Osteoblast (primary cell): ENCODE measurements around the gene PITRM1. TPM values are rescaled to one million over a fixed set of nuclear protein-coding genes. Genes with fewer than 3 reads are reported as not detected.
"Not testable (repeated sequence)": the region's sequence is repeated elsewhere in the genome, so short reads cannot be mapped to it uniquely, and the experiment has no call there.

Source experiments
- DNase-seq: peaks from one replicate; pipeline ENCODE4 v3.0.0; 2011; ENCODE audit warnings: low spot score, mixed read lengths; ENCODE audit not compliant: insufficient read length; ENCODE audit errors: missing footprints
- H2AFZ ChIP-seq: 2 replicates; pipeline ENCODE4 v1.6.0; 2011; ENCODE audit warnings: mild to moderate bottlenecking, low read length
- H3K27ac ChIP-seq: 2 replicates; pipeline ENCODE4 v1.5.1; 2011; ENCODE audit warnings: mild to moderate bottlenecking, low read depth, low read length, moderate library complexity
- H3K27me3 ChIP-seq: 2 replicates; pipeline ENCODE4 v1.6.0; 2012; ENCODE audit warnings: mild to moderate bottlenecking, control low read depth, inconsistent platforms, low read length, moderate library complexity; ENCODE audit not compliant: insufficient read depth
- H3K36me3 ChIP-seq: 2 replicates; pipeline ENCODE4 v1.5.1; 2011; ENCODE audit warnings: mild to moderate bottlenecking, low read length, control low read depth, moderate library complexity; ENCODE audit not compliant: insufficient read depth
- H3K4me1 ChIP-seq: 2 replicates; pipeline ENCODE4 v1.5.1; 2011; ENCODE audit warnings: mild to moderate bottlenecking, low read length, control low read depth, moderate library complexity; ENCODE audit not compliant: insufficient read depth
- H3K4me2 ChIP-seq: 2 replicates; pipeline ENCODE4 v1.6.0; 2011; ENCODE audit warnings: mild to moderate bottlenecking, low read length; ENCODE audit not compliant: insufficient read depth
- H3K4me3 ChIP-seq: fragments of 200-600 bp; sonication (generic); 3 replicates; pipeline ENCODE4 v1.5.1; 2012; ENCODE audit warnings: mild to moderate bottlenecking, low read length, inconsistent platforms; ENCODE audit not compliant: insufficient read depth
- H3K79me2 ChIP-seq: 2 replicates; pipeline ENCODE4 v1.6.0; 2012; ENCODE audit warnings: mild to moderate bottlenecking, low read length, control low read depth, inconsistent platforms; ENCODE audit not compliant: insufficient read depth
- H3K9me3 ChIP-seq: 2 replicates; pipeline ENCODE4 v1.5.1; 2011; ENCODE audit warnings: low read depth, low read length, control low read depth
- H4K20me1 ChIP-seq: 2 replicates; pipeline ENCODE4 v1.6.0; 2012; ENCODE audit warnings: mild to moderate bottlenecking, low read length, control low read depth; ENCODE audit not compliant: insufficient read depth
- CTCF ChIP-seq: IDR thresholded peaks from 2 replicates; pipeline ENCODE4 v1.5.1; 2011; ENCODE audit warnings: mild to moderate bottlenecking, low read depth, low read length, moderate library complexity; ENCODE audit errors: extremely low read depth
- total RNA-seq: library from RNA; depleted of rRNA; stranded (reverse); fragments of >200 nt; gene quantifications from 2 replicates; pipeline ENCODE4 v1.2.3, GENCODE V29; 2012

Gene PITRM1
- total RNA-seq, 1 donor = 89.8 TPM

GRCh38 chr10:3178042-3178441, 5.5 kb upstream of the PITRM1 start:
- H3K4me3 ChIP-seq = no peak overlapping the region

GRCh38 chr10:3173171-3173878, 743 bp upstream of the PITRM1 start:
- TF ChIP-seq CTCF = no peak
- Histone ChIP-seq H3K4me2 (peak overlapping the region; percentile 75), H3K27me3 (peaks cover 24% of the 10 kb centered on the region), H3K36me3 (peaks cover 20% of the 10 kb centered on the region), H3K27ac (no peak overlapping the region), H3K4me3 (peak overlapping the region; percentile 65), H4K20me1 (peaks cover 17% of the 10 kb centered on the region), H3K79me2 (peaks cover 37% of the 10 kb centered on the region), H3K9me3 (no peaks in the 10 kb centered on the region), H3K4me1 (peaks cover 2% of the 10 kb centered on the region), H2AFZ (peak overlapping the region; percentile 46)
- no peak for DNase-seq

More at GRCh38 chr10:3178042-3178441, 5.5 kb upstream of the PITRM1 start:
- Histone ChIP-seq H3K27ac (no peak overlapping the region), H3K79me2 (no peaks in the 10 kb centered on the region), H3K27me3 (peaks cover 37% of the 10 kb centered on the region), H3K4me2 (no peak overlapping the region), H3K36me3 (no peaks in the 10 kb centered on the region), H3K9me3 (no peaks in the 10 kb centered on the region), H4K20me1 (no peaks in the 10 kb centered on the region), H2AFZ (no peak overlapping the region), H3K4me1 (no peaks in the 10 kb centered on the region)
- DNase-seq = no peak
- no peak for TF ChIP-seq CTCF

- Histone ChIP-seq H3K36me3 (peaks cover 33% of the 10 kb centered on the region), H3K4me3 (peak overlapping the region; percentile 87), H3K4me2 (peak overlapping the region; percentile 63), H4K20me1 (peaks cover 24% of the 10 kb centered on the region), H3K4me1 (peaks cover 2% of the 10 kb centered on the region), H2AFZ (peak overlapping the region; percentile 72), H3K9me3 (no peaks in the 10 kb centered on the region), H3K27ac (peak overlapping the region; percentile 96), H3K27me3 (peaks cover 17% of the 10 kb centered on the region), H3K79me2 (peaks cover 47% of the 10 kb centered on the region)
- peak; percentile 91 for DNase-seq
- TF ChIP-seq CTCF = no peak
Observed at GRCh38 chr10:3172081-3172445, 519 bp downstream of the PITRM1 start.

- Histone ChIP-seq H3K27me3 (peaks cover 13% of the 10 kb centered on the region), H3K4me3 (peak overlapping the region; percentile 87), H3K36me3 (peaks cover 38% of the 10 kb centered on the region), H3K79me2 (peaks cover 47% of the 10 kb centered on the region), H3K27ac (peak overlapping the region; percentile 96), H4K20me1 (peaks cover 24% of the 10 kb centered on the region), H3K4me2 (peak overlapping the region; percentile 63)
- not testable (repeated sequence) for H2AFZ ChIP-seq, DNase-seq, H3K9me3 ChIP-seq, H3K4me1 ChIP-seq
Observed at GRCh38 chr10:3171488-3171887, 1.1 kb downstream of the PITRM1 start.
